Stimulated activated CD4-positive, alpha-beta T cell treated with anti-CD3 and anti-CD28 coated beads, TNF-alpha, amount 100 ng/mL, for 48 hours (primary cell): Measurements from ENCODE around the gene GPR152.
"Not testable (repeated sequence)": the region's sequence is repeated elsewhere in the genome, so short reads cannot be mapped to it uniquely, and the experiment has no call there.

Experiments used
- DNase-seq, 3 donors: peaks; one replicate each; pipeline ENCODE4 v3.0.0-alpha.2; 2020; ENCODE audit warnings: low read depth in 3 of 3

The GPR152 gene

GRCh38 chr11:67489885-67490726, 37.6 kb upstream of the GPR152 start:
- DNase-seq, result no peak

GRCh38 chr11:67489203-67489884, 36.8 kb upstream of the GPR152 start:
- DNase-seq, result no peak

- peak in 1 of 3 donors; percentile 43 for DNase-seq
Measured at GRCh38 chr11:67486481-67487195, 34.1 kb upstream of the GPR152 start.

DNA sequence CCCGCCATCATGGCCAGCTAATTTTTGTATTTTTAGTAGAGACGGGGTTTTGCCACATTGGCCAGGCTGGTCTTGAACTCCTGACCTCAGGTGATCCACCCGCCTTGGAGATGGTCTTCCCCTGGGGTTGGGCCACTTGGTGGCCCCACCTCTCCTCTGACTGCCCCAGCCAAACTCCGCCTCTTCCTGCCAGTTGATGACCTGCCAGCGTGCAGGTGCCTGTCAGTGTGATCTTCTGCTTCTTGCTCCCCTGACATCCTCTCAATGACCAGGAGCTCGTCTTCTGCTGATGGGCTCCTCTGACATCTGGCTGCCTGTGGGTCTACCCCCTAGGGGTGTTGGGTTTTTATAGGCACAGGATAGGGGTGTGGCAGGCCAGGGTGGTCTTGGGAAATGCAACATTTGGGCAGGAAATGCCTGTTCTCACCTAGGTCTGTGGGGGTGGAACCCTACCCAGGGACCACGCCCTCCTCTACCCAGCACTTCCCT, 33.4 kb upstream of the GPR152 start:
- DNase-seq, result peak in 1 of 3 donors; percentile 62

GRCh38 chr11:67484847-67485311, 32.4 kb upstream of the GPR152 start:
- peak in 2 of 3 donors; percentile 60 to 69 for DNase-seq

DNA sequence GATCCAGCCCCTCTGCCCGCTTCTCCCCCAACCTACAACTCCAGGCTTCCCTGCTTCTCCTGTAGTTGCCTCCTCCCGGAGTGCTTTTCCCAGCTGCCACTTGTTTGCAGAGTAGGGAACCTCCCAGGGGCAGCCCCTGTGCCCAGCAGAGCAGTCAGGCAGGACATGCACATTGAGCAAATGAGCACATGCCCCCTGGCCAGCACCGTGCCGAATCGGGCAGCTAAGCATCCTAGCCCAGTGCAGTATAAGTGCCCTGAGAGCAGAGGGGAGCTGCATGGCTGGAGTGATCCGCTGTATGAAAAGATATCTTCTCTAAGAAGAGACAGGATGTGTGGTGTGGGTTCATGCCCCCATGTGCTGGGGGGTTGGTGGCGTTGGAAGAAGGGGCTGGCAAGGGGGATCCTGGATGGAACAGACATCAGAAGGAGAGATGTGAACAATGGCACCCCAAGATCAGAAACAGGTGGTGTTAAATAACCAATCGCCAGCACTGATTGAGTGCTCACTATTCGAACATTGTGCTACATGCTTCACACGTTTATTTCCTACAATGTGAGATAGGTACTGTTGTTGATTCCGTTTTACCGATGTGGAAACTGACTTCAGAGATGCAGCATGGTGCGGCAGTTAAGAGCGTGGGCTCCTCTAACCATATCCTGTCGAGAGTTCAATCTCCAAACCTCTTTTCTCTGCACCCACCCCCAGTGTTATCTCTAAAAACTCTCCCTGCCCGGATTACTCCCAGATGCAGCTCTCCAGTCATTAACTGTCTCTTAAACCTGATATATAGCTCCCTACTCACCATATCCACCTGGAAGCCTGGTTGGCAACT, 31.5 kb upstream of the GPR152 start:
- peak in 1 of 3 donors; percentile 34 for DNase-seq

DNA sequence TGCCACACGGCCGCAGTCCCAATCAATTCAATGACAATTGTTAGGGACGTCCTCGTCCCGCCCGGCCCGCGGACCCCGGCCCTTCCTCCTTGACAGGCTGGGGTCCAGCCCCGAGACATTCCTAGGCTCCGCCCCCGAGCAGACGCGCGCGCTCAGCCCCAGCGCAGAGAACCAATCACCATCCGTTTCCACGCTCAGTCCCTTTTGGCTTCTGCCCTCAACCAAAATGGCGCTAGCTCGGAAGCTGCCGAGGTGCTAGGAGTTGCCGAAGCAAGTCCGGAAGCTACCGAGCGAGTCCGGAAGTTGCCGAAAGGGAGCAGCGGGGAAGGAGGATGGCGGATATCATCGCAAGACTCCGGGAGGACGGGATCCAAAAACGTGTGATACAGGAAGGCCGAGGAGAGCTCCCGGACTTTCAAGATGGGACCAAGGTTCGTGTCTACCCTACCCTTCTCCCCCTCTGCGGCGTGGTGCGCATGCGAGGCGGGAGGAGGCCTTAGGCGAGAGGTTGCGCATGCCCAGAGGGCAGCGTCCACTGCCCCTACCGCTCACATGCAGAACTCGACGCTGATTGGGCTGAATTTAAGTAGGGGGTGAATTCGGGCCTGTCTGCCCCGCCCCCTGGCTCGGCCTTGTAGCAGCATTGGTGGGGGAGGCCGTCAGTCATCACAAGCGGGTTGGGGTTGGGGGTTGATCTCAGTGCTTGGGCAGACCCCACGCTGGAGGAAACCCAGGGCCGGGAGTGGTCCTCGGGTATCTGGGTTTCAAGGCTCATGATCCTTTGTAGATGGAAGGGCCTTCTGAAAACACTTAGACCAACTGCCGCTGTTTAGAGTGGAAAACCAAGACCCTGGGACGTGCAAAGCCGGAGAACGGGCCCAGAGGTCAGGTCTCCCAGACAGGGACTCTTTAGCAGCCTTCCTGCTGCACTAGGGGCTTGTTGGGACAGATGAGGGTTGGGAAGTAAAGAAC, 30.6 kb upstream of the GPR152 start, which contains the start of gene AIP:
Gene AIP, plus strand, starts transcription at position 200 of the 972 bp plus-strand sequence. Its CDS starts 133 bp downstream, at position 333.
- peak; percentile 96 to 97 (median 97) for DNase-seq

- DNase-seq, result no peak
Measured at GRCh38 chr11:67482275-67482826, 29.8 kb upstream of the GPR152 start.

- not testable (repeated sequence) for DNase-seq
Measured at GRCh38 chr11:67477344-67478050, 25.0 kb upstream of the GPR152 start.

GRCh38 chr11:67476692-67477091, 24.2 kb upstream of the GPR152 start:
- not testable (repeated sequence) for DNase-seq

DNA sequence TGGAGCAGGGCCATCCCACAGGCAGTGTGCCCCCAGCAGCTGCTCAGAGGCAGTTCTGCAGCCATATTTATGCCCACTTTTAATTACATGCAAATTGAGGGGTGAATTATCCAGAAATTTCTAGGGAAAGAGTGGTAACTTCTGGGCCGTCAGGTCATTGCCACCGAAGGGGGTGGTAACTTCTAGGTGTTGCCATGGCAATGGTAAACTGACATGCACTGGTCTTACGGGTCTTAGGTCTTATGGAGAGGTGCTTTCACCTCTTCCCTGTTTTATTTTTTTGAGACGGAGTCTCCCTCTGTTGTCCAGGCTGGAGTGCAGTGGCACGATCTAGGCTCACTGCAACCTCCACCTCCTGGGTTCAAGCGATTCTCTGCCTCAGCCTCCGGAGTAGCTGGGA, 20.4 kb upstream of the GPR152 start:
- DNase-seq, result no peak

DNA sequence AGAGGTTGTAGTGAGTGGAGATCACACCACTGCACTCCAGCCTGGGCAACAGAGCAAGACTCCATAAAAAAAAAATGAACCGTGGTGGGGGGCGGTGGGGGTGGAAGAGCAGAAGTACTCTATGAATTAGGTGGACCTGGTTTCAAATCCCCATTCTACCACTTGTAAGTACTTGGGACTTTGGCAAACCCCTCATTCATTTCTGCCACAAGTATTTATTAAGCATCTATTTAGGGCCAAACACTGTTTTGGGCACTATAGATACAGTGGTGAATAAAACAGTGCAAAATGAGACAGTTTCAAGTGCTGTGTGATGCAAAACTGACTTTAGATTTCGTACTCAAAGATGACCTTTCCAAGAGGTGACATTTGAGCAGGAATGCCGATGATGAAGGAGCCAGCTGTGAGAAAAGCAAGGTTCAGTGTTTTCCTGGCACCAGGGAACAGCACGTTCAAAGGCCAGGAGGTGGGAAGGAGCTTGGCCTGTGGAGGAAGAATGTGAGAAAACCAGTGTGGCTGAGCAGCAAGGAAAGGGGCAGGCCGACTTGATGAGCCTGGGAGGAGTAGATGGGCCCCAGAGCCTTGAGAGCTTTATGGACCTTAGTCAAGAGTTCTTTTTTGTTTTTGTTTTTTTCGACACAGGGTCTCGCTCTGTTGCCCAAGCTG, 17.9 kb upstream of the GPR152 start:
- DNase-seq, result no peak

- no peak for DNase-seq
Measured at GRCh38 chr11:67469508-67469811, 16.9 kb upstream of the GPR152 start.

DNA sequence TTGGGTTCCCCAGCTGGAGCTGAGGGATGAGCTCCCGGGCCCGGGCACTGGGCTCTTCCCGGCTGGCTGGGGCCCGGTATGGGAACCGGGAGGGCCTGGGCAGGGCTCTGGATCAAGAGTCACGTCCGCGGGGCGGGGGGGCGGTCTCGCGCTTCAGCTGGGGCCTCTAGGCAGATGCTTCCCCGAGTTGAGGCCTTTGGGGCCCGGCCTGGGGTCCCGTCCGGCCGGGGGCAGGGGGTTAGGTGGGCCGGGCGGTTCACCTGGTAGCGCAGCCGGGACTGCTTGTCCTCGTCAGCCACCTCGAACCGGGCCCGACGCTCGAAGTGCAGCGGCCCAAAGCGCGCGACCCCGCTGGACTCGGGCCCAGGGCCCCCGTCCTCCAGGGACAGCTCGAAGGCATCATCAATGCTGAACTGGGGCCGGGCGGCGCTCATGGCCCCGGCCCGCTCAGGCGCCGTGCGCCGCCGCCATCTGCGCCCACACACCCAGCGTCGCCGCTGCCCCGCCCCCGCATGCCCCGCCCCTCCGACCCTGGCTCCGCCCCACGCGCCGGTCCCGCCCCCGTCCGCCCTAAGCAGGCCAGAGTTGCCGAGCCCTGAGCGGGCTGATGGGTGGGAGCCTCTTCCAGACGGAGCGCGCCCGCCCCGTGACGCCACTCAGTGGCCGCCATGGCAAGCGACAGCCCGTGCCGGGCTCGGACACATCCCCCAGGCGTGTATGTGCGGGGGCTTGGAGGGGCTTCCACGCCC, 16.4 kb upstream of the GPR152 start, which contains the start of gene TMEM134:
Gene TMEM134, minus strand, starts transcription at position 493 of the 749 bp plus-strand sequence. Its CDS starts 59 bp downstream, at position 434.
- peak; percentile 89 to 93 (median 91) for DNase-seq

DNA sequence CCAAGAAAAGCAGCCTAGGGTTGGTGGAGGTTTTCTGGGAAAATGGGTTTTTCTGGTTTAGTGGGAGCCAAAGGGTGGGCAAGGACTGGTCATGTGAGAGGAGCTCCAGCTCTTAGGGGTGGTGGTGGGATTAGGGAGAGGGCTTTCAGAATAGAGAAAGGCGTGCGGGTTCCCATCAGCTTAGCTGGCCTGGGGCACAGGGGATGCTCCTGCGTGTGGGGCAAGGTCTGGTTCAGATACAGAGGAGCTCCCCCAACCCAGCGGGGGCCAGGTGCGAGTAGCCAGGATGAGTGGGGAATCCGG, 15.9 kb upstream of the GPR152 start:
- DNase-seq, result no peak

GRCh38 chr11:67468056-67468455, 15.5 kb upstream of the GPR152 start:
- no peak for DNase-seq

GRCh38 chr11:67466962-67467771, 14.6 kb upstream of the GPR152 start:
- no peak for DNase-seq
